HG02884 (cell line): ENCODE results near the gene GPR108.

Experiments used
- ATAC-seq: cut with Tn5 transposase; IDR thresholded peaks from one replicate; pipeline ENCODE4 v1.9.1; 2021; ENCODE audit warnings: mild to moderate bottlenecking, moderate library complexity; ENCODE audit not compliant: unreplicated experiment

GPR108 gene

GRCh38 chr19:6737873-6738786 lies 750 bp upstream of the GPR108 start:
- no peak for ATAC-seq

DNA sequence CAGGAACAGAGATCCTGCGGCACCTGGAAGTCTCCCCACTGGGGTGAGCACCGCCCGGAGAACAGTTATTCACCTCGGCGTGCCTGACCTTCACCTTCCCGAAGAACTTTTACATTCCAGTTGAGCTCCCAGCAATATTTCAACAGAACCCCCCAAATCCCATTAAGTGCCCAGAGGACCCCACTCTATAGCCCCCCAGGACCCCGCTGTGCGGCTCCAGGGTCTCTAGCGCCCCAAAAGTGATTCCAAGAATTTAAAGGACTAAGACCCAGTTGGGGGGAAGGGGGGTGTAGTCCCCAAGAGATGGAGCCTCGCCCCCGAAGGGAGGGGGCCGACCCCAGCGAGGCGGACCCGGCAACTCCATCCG lies 480 bp downstream of the GPR108 start:
- no peak for ATAC-seq

DNA sequence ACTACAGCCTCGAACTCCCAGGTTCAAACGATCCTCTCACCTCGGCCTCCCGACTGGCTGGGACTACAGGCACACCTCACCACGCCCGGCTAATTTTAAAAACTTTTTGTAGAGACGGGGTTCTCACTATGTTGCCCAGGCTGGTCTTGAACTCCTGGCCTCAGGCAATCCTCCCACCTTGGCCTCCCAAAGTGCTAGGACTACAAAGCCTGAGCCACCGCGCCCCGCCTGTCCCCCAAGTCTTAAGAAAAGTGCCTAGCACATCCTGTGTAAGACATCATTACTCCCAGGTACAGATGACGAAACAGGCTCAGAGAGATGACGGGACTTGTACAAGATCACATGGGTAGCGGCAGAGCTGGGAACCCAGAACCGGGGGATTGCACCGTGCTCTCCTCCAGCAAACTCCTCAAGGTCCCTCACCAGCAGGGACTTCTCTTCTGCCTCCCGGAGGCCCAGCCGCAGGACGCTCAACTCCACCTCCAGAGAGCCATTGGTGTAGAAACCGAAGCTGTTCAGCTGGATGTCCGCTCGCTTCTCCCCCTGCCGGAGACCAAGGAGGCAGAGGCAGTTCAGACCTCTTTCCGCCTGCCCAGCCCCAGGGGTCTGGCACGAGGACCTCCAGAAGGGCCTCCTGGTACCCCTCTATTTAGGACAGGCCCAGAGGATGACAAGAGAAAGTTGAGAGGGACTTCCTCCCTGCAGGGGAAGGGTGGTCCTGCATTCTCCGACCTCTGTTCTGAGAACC lies 1.0 kb downstream of the GPR108 start:
- no peak for ATAC-seq

GRCh38 chr19:6735181-6735911 lies 2.0 kb downstream of the GPR108 start:
- ATAC-seq = no peak

GRCh38 chr19:6734096-6734696 lies 3.2 kb downstream of the GPR108 start:
- no peak for ATAC-seq

DNA sequence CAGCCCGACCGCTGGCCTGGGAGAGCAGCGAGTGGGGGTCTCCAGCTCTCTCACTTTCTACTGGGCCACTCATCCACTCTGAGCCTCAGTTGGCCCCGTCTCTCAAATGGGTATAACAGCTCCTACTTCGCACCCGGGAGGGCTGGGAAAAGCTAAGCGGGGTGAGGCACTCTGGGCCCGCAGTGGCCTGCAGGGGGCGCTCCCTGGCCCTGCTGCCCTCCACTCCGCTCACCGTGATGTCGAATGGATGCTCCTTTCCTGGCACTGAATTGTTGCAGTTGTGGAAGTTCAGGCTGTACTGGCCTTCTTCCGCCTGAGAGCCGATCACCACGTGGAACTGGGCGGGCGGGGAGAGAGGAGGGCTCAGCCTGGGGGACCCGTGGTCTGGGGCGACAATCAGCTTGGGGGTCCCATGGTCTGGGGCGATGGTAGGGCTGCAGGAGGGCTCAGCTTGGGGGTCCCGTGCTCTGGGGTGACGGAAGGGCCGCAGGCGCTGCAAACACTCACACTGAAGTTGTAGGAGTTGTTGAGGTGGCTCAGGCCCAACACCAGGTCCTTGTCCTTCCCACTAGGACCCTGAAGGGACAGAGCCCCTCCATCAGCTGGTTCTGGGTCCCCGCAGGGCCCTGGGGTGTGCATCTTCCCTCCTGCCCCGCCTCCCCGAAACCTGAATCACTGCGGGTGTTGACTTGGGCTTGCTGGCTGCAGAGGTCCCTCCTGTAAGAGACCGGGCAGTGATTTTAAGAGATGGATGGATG lies 3.9 kb downstream of the GPR108 start:
- ATAC-seq = no peak

- no peak for ATAC-seq
These were observed 4.5 kb downstream of the GPR108 start for GRCh38 chr19:6732803-6733337.

GRCh38 chr19:6731822-6732221 lies 5.6 kb downstream of the GPR108 start:
- no peak for ATAC-seq

GRCh38 chr19:6730941-6731670 lies 6.3 kb downstream of the GPR108 start:
- ATAC-seq = no peak

DNA sequence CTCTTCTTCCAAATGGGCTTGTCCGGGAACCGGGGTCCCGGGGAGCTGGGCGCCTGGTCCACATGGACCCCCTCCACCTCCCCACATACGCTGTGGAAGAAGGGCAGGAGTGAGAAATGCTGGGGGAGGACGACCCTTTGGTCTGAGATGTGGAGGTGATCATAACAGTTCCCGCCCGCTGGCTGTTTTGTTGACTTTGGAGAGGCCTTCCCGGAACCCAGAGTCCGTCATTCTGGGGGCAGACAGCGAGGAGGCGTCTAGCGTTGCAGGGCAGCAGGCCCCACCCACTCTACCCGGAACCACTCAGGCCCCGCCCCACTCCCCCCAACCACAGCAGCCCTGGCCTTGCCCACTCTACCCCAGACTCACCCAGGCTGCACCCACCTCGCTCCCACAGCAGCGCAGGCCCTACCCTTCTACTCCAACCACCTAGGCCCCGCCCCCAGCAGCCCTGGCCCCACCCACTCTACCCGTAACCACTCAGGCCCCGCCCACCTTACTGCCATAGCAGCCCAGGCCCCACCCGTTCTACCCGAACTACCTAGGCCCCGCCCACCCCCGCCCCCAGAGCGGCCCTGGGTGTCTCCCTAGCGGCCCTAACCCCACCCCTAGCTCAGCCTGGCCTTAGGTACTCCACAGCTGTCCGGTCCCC lies 7.1 kb downstream of the GPR108 start:
- ATAC-seq = no peak

DNA sequence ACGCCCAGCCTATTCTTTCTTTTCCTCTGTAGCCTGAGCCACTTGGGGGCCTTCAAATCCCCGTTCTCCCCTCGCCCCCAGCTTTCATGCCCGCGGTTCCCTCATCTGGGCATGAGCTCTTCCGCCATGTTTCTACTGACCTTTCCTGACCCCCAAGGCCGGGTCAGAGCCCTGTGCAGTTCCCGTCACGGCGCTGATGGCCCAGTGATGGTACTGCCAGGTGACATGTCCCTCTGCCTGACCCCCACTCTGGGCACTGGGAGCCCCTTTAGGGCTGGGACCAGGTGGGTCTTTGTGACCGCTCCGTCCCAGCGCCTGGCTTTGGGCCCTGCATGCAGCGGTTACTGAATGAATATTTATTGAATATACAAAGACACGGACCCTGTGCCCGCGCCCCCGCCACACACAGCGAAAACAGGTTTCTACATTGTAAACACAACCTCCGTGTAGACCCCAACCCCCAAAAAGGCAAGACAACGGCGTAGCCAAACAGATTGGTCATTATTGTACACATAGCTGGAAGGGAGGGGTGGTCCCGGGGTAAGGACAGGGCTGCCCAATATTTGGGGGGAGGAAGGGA lies 7.7 kb downstream of the GPR108 start:
- no peak for ATAC-seq

DNA sequence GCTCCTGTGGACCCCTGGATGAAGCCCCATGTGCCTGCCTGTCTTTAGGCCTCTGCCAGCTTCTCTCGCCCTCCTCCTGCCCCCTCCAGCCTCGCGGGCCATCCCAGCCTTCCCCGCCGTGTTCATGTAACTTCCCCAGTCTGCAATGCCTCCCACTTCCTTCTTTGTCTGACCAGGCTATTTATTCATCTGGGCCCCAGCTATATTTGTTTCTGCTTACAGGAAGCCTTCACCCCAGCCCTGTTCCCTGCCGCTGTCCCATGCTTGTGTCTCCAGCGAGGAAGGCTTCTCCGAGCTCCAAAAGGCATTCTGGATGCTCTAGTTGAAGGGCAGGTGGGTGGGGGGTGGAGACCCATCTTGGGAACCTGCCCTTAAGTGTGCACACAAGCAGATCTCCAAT lies 9.0 kb downstream of the GPR108 start:
- no peak for ATAC-seq

DNA sequence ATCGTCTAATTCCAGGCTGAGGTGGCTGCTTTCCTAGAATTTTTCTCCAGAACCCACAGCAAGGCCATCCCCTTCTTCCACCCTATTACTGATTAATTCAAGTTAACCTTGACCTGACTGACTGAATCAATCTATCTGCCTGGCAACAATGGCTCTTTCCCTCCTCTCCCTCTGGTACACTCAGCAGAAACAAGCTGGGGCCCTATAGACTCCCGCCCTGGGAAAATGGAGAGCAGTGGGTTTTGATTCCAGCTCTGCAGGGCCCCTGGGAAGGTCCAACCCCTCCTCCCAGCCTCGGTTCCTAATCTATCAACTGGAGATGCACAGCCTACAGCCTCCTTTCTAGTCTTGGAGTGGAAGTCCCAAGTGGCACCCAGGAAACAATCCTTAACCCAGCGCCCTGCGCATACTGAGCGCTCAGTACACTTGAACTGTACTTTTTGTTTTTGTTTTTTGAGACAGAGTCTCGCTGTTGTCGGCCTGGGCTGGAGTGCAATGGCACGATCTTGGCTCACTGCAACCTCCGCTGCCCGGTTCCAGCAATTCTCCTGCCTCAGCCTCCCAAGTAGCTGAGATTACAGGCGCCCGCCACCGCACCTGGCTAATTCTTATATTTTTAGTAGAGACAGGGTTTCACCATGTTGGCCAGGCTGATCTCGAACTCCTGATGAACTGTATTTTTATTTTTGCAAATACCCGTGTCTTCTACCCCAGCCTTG lies 11.7 kb downstream of the GPR108 start:
- no peak for ATAC-seq

GRCh38 chr19:6724631-6725492 lies 12.5 kb downstream of the GPR108 start:
- ATAC-seq = no peak

DNA sequence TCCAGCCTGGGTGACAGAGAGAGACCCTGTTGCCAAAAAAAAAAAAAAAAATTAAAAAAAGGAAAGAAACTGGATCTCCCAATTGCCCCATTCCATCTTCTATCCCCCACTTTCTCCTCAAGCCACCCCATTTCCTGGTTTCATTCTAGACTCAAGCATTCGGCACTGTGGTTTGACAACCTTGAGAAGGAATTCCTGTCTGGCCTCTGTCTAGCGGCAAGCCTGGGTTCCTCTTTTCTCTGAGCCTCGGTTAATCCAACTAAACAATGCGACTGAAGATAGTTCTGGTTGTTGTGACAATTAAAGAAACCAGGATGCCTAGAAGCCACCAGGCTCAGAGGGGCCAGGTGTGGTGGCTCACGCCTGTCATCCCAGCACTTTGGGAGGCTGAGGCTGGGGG lies 13.6 kb downstream of the GPR108 start:
- no peak for ATAC-seq

DNA sequence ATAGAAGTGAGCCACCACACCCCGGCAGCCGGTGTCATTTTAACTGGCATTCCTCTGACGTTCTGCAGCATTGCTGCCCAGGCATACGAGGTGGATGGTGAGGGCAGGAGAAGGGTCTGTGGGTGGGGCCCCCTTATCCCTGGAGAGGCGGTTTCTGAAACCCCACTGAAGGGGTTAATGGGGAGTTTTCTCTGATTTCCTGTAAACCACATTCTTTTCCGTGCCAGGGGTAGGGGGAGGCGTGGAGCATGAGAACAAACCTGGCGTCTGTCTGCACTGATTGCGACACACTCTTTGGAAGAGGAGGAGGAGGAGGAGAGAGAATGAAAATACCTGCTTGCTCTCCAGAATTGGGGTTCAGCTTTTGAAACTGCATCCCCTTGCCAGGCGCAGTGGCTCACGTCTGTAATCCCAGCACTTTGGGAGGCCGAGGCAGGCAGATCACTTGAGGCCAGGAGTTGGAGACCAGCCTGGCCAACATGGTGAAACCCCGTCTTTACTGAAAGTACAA lies 14.2 kb downstream of the GPR108 start:
- no peak for ATAC-seq

DNA sequence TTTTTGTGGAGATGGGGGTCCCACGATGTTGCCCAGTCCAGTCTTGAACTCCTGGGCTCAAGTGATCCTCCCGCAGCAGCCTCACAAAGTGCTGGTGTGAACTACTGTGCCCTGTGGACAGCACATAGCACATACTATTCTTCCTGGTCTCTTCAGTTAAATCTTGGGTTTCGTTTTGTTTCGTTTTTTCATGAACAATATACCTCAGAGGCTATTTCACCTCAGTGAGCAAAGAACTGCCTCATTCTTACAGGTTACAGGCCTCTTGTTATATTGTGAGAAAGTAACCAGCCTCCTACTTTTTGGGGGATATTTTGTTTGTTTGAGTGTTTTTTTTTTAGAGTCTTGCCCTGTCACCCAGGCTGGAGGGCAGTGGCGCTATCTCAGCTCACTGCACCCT lies 15.6 kb downstream of the GPR108 start:
- ATAC-seq = no peak
